Kidney (tissue), 14 donors: ENCODE results near the gene MCL1. TPM values are rescaled to one million over a fixed set of nuclear protein-coding genes. Genes with fewer than 3 reads are reported as not detected.

Source experiments
- DNase-seq, 5 donors: peaks; one replicate each; pipeline ENCODE4 v3.0.0-alpha.2; 2013 to 2020
- FAIRE-seq: peaks from 2 replicates; lab custom pipeline; 2012; peaks lifted over from hg19 to GRCh38; lab: Jason Lieb, UNC
- H3K27ac ChIP-seq, 2 donors: one replicate each; pipeline ENCODE4 v1.7.0; 2013; ENCODE audit warnings: low read depth in 2 of 2, low read length in 2 of 2, inconsistent platforms in 1 of 2
- H3K27me3 ChIP-seq: one replicate; pipeline ENCODE4 v1.7.1; 2013; ENCODE audit warnings: low read length, inconsistent platforms; ENCODE audit not compliant: control insufficient read depth, insufficient read depth
- H3K36me3 ChIP-seq, 3 donors: one replicate each; pipeline versions ENCODE4 v1.7.0 to v1.7.1; 2013; ENCODE audit warnings: low read length in 3 of 3, control low read depth in 1 of 3, inconsistent platforms in 1 of 3; ENCODE audit not compliant: insufficient read depth in 3 of 3, control insufficient read depth in 2 of 3
- H3K4me1 ChIP-seq, 3 donors: one replicate each; pipeline versions ENCODE4 v1.7.0 to v1.7.1; 2013; ENCODE audit warnings: low read length in 3 of 3, inconsistent platforms in 1 of 3, low read depth in 1 of 3; ENCODE audit not compliant: control insufficient read depth in 2 of 3, insufficient read depth in 2 of 3
- H3K4me3 ChIP-seq, 3 donors: one replicate each; pipeline versions ENCODE4 v1.7.0 to v1.8.1; 2013; ENCODE audit warnings: low read length in 3 of 3, control low read depth in 1 of 3, inconsistent platforms in 1 of 3
- H3K9ac ChIP-seq, 3 donors: one replicate each; pipeline versions ENCODE4 v1.7.0 to v1.7.1; 2013; ENCODE audit warnings: low read length in 3 of 3, control low read depth in 1 of 3, inconsistent platforms in 1 of 3
- H3K9me3 ChIP-seq, 3 donors: one replicate each; pipeline versions ENCODE4 v1.7.0 to v1.7.1; 2013; ENCODE audit warnings: low read length in 3 of 3, control low read depth in 1 of 3, inconsistent platforms in 1 of 3; ENCODE audit not compliant: control insufficient read depth in 2 of 3, insufficient read depth in 1 of 3
- CTCF ChIP-seq: IDR thresholded peaks from 3 replicates; pipeline ENCODE4 v1.5.1; 2012; ENCODE audit warnings: mild to moderate bottlenecking, moderate library complexity, borderline replicate concordance; ENCODE audit not compliant: insufficient read depth; ENCODE audit errors: extremely low read depth
- intact Hi-C: fragments of 100-400 bp; cut with DNase I; formaldehyde crosslinking; loops from one replicate; pipeline ENCODE4 v1.11.1; 2022
- polyA plus RNA-seq: library from polyadenylated mRNA; stranded (reverse); fragments of 350-450 nt; fragmentation: Illumina TruSeq; extraction: RNeasy Lipid Tissue Mini Kit (QIAGEN cat#74804); gene quantifications from one replicate; pipeline ENCODE4 v1.2.3, GENCODE V29; 2014; ENCODE audit warnings: low read depth, low replicate concordance; ENCODE audit not compliant: insufficient read depth
- total RNA-seq: library from RNA; stranded (reverse); fragmentation: NEBNext Ultra II Directional; extraction: Animal tissue kit (Norgen Biotek cat#: 25700); gene quantifications from one replicate; pipeline ENCODE4 v1.2.1, GENCODE V29; 2021
- donor health status: control.
- donor health status: control.
- donor health status: control.
- donor health status: control.
- donor health status: control.
- donor health status: DM: yes; HTN: yes; CAD: no.
- donor health status: Normal renal cell carcinoma (clear cell type).

MCL1 gene
- total and polyA plus RNA-seq, 2 donors from 2014 or later, result 79.5 to 253 TPM

GRCh38 chr1:150551784-150552127 is 27.7 kb downstream of the MCL1 start:
- Histone ChIP-seq H3K27me3 (no peaks in the 10 kb centered on the region), H3K27ac (peak overlapping the region in 1 of 2 donors; percentile 85), H3K4me3 (no peak overlapping the region), H3K36me3 (peaks cover 4 to 5% (median 4%) of the 10 kb centered on the region in 3 donors), H3K4me1 (peaks cover 0 to 14% (median 7%) of the 10 kb centered on the region in 3 donors), H3K9ac (no peak overlapping the region), H3K9me3 (no peaks in the 10 kb centered on the region)
- DNase-seq (no peak), FAIRE-seq (no peak)
- intact Hi-C loops, result no loop called here
- no peak for TF ChIP-seq CTCF

- Histone ChIP-seq H3K36me3 (peaks cover 4 to 5% (median 4%) of the 10 kb centered on the region in 3 donors), H3K27ac (peak overlapping the region in 1 of 2 donors; percentile 77), H3K4me1 (peaks cover 0 to 14% (median 7%) of the 10 kb centered on the region in 3 donors), H3K9ac (peak overlapping the region in 1 of 3 donors; percentile 12), H3K4me3 (no peak overlapping the region), H3K27me3 (no peaks in the 10 kb centered on the region), H3K9me3 (no peaks in the 10 kb centered on the region)
- no peak for TF ChIP-seq CTCF
- DNase-seq, result no peak
- no peak for FAIRE-seq
- intact Hi-C loops, result no loop called here
Observed at GRCh38 chr1:150551051-150551783, 28.2 kb downstream of the MCL1 start.

- DNase-seq (peak in 1 of 5 donors; percentile 62), FAIRE-seq (no peak)
- TF ChIP-seq CTCF, result no peak
- H3K27me3 ChIP-seq, result no peaks in the 10 kb centered on the region
- peaks cover 0 to 13% (median 7%) of the 10 kb centered on the region in 3 donors for H3K4me1 ChIP-seq
- H3K36me3 ChIP-seq, result peaks cover under 1% of the 10 kb centered on the region in 3 donors
- H3K9me3 ChIP-seq, result no peaks in the 10 kb centered on the region
- no peak overlapping the region for H3K9ac ChIP-seq
- H3K27ac ChIP-seq, result peak overlapping the region in 1 of 2 donors; percentile 77
- no peak overlapping the region for H3K4me3 ChIP-seq
- intact Hi-C loops, result no loop called here
Observed at GRCh38 chr1:150550222-150551050, 29.0 kb downstream of the MCL1 start.
